ENCODE data around the gene HIP1. TPM values are rescaled to one million over a fixed set of nuclear protein-coding genes. Genes with fewer than 3 reads are reported as not detected.
A peak's percentile ranks its signal among the peaks of the same experiment; 100 is the strongest.

The HIP1 gene
- total RNA-seq, 1 experiment from 2014 or later, result 13.7 TPM

DNA sequence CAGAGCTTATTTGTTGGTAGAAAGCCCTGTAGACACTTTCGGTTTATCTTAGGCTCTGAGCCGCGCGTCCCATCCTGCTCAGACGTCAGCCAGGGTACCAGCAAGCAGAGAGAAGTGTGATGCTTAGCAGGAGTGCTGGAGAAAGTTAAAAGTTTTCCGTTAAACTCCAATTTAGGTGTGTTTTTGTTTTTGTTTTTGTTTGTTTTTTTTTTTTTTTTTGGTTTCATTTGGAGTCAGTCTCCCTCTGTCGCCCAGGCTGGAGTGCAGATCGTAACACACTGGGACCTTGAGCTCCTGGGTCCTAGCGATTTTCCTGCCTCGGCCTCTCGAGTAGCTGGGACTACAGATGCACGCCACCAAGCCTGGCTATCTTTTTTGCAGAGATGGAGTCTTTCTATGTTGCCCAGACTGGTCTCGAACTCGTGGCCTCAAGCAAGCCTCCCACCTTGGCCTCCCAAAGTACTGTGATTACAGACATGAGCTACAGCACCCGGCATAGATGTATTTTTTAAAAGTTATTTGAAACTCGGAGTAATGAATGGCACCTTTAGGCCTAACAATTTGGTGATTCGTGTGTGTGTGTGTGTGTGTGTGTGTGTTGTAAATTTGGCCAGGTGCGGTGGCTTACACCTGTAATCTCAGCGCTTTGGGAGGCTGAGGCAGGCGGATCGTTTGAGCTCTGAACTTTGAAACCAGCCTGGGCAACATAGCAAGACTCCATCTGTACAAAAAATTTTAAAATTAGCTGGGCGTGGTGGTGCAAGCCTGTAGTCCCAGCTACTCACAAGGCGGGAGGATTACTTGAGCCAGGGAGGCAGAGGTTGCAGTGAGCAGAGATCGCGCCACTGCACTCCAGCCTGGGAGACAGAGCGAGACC is 1.3 kb upstream of the HIP1 start:
- CTCF ChIA-PET, result interaction anchor here (0.7 to 1.5 kb wide), 5 partner anchors 22 to 684 kb away, joined by 3 to 8 read pairs (median 6); no protein-coding TSS in a partner anchor

DNA sequence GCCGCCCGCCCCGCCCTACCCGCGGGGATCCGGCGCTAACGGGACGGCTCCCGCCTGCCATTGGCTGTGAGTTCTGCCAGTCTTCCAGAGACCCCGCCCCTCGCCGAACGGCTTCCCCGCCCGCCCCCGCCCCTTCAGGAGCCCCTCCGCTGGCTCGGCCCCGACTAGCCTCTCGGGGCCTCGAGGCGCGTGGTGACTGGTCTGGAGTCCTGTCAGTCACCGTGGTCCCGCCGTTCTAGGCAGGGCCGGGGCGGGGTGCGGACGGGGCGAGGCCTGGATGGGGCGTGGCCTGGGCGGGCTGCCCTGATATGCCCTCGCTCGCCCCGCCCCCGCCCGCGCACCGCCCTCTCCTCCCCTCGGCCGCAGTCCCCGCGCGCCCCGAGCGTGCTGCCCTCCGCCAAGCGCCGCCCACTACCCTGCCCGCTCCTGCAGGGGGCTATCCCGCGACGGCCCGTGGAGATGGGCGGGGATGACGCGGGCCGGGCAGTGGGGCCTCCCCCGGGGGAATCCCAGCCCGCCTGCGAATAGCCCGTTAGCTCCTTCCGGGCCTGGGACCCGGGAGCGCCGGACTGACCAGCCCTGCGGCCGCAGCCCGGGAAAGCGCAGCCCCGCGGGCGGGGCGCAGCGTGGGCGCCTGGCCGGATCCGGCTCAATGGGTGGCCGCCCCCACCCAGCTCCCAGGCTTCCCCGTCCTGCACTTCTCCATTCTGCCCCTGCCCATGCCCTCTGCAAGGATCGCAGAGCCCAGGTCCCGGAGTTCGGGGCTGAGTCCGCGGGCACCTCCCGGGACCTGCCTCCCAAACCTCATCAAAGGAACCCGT is 444 bp upstream of the HIP1 start:
- TF ChIP-seq, protein P1, sequence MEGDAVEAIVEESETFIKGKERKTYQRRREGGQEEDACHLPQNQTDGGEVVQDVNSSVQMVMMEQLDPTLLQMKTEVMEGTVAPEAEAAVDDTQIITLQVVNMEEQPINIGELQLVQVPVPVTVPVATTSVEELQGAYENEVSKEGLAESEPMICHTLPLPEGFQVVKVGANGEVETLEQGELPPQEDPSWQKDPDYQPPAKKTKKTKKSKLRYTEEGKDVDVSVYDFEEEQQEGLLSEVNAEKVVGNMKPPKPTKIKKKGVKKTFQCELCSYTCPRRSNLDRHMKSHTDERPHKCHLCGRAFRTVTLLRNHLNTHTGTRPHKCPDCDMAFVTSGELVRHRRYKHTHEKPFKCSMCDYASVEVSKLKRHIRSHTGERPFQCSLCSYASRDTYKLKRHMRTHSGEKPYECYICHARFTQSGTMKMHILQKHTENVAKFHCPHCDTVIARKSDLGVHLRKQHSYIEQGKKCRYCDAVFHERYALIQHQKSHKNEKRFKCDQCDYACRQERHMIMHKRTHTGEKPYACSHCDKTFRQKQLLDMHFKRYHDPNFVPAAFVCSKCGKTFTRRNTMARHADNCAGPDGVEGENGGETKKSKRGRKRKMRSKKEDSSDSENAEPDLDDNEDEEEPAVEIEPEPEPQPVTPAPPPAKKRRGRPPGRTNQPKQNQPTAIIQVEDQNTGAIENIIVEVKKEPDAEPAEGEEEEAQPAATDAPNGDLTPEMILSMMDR (IDR thresholded peaks at IDR 0.05; ENCODE audit: insufficient read depth in 1 of 2, low read depth in 1 of 2, low read length in 1 of 2, severe bottlenecking in 1 of 2, unreplicated experiment in 1 of 2), result peak in 1 of 2 experiments; percentile 12
- CTCF ChIA-PET, result interaction anchor here (0.7 to 1.5 kb wide), 3 partner anchors 23 to 327 kb away, joined by 3 to 8 read pairs (median 8); no protein-coding TSS in a partner anchor
- H3K4me1 Mint-ChIP-seq (ENCODE audit: low read depth, unreplicated experiment), result peaks cover 14% of the 10 kb centered on the region
- DNase-seq, result peak; percentile 100
- peaks cover 9% of the 10 kb centered on the region for H3K36me3 Mint-ChIP-seq (ENCODE audit: insufficient read depth, unreplicated experiment)
- peaks cover 11% of the 10 kb centered on the region for H3K27me3 Mint-ChIP-seq (ENCODE audit: insufficient read depth, unreplicated experiment)
- POLR2A ChIA-PET, result interaction anchor here (0.6 kb wide), 1 partner anchor 137 kb away, joined by 6 read pairs; no protein-coding TSS in a partner anchor
- Histone ChIP-seq H3K9me3 (no peaks in the 10 kb centered on the region), H3K4me3 (ENCODE audit: low read depth, low read length) (peak overlapping the region; percentile 98), H3K4me1 (no peaks in the 10 kb centered on the region), H3K36me3 (ENCODE audit: control insufficient read depth, insufficient read depth, low read length) (no peaks in the 10 kb centered on the region), H3K27me3 (replicated peaks; ENCODE audit: control insufficient read depth, insufficient read depth, low read length) (no peaks in the 10 kb centered on the region)
- H3K4me3 Mint-ChIP-seq (ENCODE audit: unreplicated experiment), result peak overlapping the region; percentile 82
- no TSS peak for BruUV-seq (replicated peaks)
- H3K27ac Mint-ChIP-seq (ENCODE audit: unreplicated experiment), result peak overlapping the region; percentile 46
- intact Hi-C loops (cut with micrococcal nuclease; ENCODE audit: unreplicated experiment), result no loop called here
- no peaks in the 10 kb centered on the region for H3K9me3 Mint-ChIP-seq (ENCODE audit: unreplicated experiment)

More for the DNA sequence above, 1.3 kb upstream of the HIP1 start:
- intact Hi-C loops (cut with micrococcal nuclease; ENCODE audit: unreplicated experiment), result no loop called here
- H3K4me1 ChIP-seq, result no peaks in the 10 kb centered on the region
- no peaks in the 10 kb centered on the region for H3K36me3 ChIP-seq (ENCODE audit: control insufficient read depth, insufficient read depth, low read length)
- peaks cover 9% of the 10 kb centered on the region for H3K36me3 Mint-ChIP-seq (ENCODE audit: insufficient read depth, unreplicated experiment)
- BruUV-seq (replicated peaks), result no TSS peak
- POLR2A ChIA-PET, result interaction anchor here (0.6 to 0.7 kb wide), 3 partner anchors 138 to 304 kb away, joined by 3 to 13 read pairs (median 6); no protein-coding TSS in a partner anchor
- H3K4me1 Mint-ChIP-seq (ENCODE audit: low read depth, unreplicated experiment), result peaks cover 14% of the 10 kb centered on the region
- H3K9me3 ChIP-seq, result no peaks in the 10 kb centered on the region
- peak overlapping the region; percentile 98 for H3K4me3 ChIP-seq (ENCODE audit: low read depth, low read length)
- no peaks in the 10 kb centered on the region for H3K27me3 ChIP-seq (replicated peaks; ENCODE audit: control insufficient read depth, insufficient read depth, low read length)
- no peaks in the 10 kb centered on the region for H3K9me3 Mint-ChIP-seq (ENCODE audit: unreplicated experiment)
- peaks cover 11% of the 10 kb centered on the region for H3K27me3 Mint-ChIP-seq (ENCODE audit: insufficient read depth, unreplicated experiment)
- TF ChIP-seq, protein P1 (IDR thresholded peaks at IDR 0.05; ENCODE audit: insufficient read depth in 1 of 2, low read depth in 1 of 2, low read length in 1 of 2, severe bottlenecking in 1 of 2, unreplicated experiment in 1 of 2), result no peak
- peak in 1 of 2 experiments; percentile 44 for DNase-seq
- H3K4me3 Mint-ChIP-seq (ENCODE audit: unreplicated experiment), result peak overlapping the region; percentile 82
- peak overlapping the region; percentile 46 for H3K27ac Mint-ChIP-seq (ENCODE audit: unreplicated experiment)

Data from Caco-2 (cell line).